ENCODE measurements around the gene MAGI2.

The MAGI2 gene

DNA sequence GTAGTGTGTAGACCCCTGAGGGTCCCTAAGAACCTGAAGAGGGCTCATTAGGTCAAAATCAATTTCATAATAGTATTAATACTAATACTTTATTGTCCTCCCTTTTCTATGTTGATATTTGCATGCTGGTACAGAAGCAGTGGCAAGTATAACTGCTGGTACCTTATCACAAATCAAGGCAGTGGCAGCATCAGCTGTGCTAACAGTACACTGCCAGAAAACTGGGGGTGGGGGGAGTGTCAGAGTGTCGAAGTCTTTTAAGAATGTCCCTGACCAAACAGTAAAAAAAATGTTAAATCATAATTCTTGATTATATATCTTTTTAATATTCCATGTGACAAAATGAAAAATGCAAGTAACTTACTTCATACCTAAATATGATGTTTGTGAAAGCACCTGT, 716.9 kb downstream of the MAGI2 start:
- Mint-ChIP-seq H3K27me3 (ENCODE audit: low read depth) (no peaks in the 10 kb centered on the region), H3K27ac (no peak overlapping the region), H3K9me3 (no peaks in the 10 kb centered on the region), H3K4me1 (ENCODE audit: low read depth) (no peaks in the 10 kb centered on the region), H3K4me3 (no peak overlapping the region), H3K36me3 (ENCODE audit: low read depth) (no peaks in the 10 kb centered on the region)
- DNase-seq (ENCODE audit: low spot score) = no peak

DNA sequence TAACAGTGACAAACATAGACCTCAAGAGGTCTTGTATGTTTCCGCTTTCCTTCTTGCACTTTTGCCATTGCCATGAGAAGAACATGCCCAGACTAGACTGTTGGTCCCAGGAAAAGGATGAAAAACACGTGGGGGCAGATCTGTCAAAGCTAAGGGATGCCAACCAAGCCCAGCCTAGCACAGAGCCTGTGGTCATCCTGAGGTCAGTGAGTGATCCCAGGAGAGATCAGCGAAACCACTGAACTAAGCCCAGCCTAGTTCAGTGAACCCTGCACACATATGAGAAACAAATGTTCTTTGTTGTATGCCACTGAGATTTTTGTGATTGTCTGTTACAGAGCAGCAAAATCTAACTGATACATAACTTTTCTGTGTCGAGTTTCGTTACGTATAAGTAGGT, 718.8 kb downstream of the MAGI2 start:
- Mint-ChIP-seq H3K27ac (no peak overlapping the region), H3K36me3 (ENCODE audit: low read depth) (no peaks in the 10 kb centered on the region), H3K9me3 (no peaks in the 10 kb centered on the region), H3K27me3 (ENCODE audit: low read depth) (no peaks in the 10 kb centered on the region), H3K4me3 (no peak overlapping the region), H3K4me1 (ENCODE audit: low read depth) (no peaks in the 10 kb centered on the region)
- DNase-seq (ENCODE audit: low spot score) = no peak

DNA sequence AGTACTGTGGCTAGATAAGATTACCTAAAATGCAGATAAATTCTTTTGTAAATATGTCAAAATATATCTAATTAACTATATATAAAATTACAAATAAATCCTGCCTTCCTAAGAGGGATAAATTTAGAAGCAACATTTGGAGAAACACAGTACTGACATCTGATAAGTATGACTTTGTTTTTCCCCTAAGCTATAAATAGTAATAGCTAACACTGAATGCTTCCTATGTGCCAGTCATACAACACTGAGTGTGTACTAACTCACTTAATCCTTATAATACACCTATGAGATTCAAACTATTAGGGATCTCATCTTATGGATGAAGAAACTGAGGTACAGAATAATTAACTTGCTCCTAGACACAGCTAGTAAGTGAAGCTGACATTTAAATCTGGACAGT, 733.4 kb downstream of the MAGI2 start:
- no peak for DNase-seq (ENCODE audit: low spot score)
- no peaks in the 10 kb centered on the region for H3K36me3 Mint-ChIP-seq (ENCODE audit: low read depth)
- no peaks in the 10 kb centered on the region for H3K27me3 Mint-ChIP-seq (ENCODE audit: low read depth)
- no peaks in the 10 kb centered on the region for H3K9me3 Mint-ChIP-seq
- H3K4me3 Mint-ChIP-seq = no peak overlapping the region
- no peak overlapping the region for H3K27ac Mint-ChIP-seq
- H3K4me1 Mint-ChIP-seq (ENCODE audit: low read depth) = no peaks in the 10 kb centered on the region

DNA sequence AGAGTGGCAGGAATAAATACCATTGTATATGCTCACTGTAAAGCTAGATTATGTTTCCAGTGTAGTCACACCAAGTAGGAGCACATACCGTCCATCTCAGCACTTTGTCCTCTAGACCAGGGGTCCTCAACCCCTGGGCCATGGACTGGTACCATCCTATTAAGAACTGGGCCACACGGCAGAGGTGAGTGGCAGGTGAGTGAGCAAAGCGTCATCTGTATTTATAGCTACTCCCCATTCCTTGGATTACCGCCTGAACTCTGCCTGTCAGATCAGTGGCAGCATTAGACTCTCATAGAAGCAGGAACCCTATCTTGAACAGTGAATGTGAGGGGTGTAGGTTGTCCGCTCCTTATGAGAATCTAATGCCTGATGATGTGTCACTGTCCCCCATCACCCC, 735.3 kb downstream of the MAGI2 start:
- Mint-ChIP-seq H3K36me3 (ENCODE audit: low read depth) (no peaks in the 10 kb centered on the region), H3K9me3 (no peaks in the 10 kb centered on the region), H3K27me3 (ENCODE audit: low read depth) (no peaks in the 10 kb centered on the region), H3K27ac (no peak overlapping the region), H3K4me1 (ENCODE audit: low read depth) (no peaks in the 10 kb centered on the region), H3K4me3 (no peak overlapping the region)
- DNase-seq (ENCODE audit: low spot score) = no peak

DNA sequence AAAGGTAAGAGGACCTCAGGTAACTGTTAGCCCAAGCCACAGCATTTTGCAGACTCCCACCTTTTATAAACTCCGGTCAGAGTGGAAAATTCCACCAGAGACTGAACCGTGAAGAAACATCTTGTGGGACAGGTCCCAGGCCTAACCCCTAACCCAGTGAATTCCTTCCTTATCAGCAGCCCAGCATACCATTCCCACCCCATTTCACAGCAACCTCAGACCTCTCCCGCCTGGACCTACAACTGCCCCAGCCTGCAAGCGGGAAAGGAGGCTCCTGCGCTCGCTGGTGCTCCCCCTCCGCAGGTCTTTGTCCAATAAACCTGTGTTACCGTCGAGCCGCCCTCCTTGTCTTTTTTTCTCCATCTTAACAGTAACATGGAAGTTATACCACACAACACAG, 736.6 kb downstream of the MAGI2 start:
- Mint-ChIP-seq H3K9me3 (no peaks in the 10 kb centered on the region), H3K4me3 (no peak overlapping the region), H3K27me3 (ENCODE audit: low read depth) (no peaks in the 10 kb centered on the region), H3K4me1 (ENCODE audit: low read depth) (no peaks in the 10 kb centered on the region), H3K36me3 (ENCODE audit: low read depth) (no peaks in the 10 kb centered on the region), H3K27ac (no peak overlapping the region)
- no peak for DNase-seq (ENCODE audit: low spot score)

DNA sequence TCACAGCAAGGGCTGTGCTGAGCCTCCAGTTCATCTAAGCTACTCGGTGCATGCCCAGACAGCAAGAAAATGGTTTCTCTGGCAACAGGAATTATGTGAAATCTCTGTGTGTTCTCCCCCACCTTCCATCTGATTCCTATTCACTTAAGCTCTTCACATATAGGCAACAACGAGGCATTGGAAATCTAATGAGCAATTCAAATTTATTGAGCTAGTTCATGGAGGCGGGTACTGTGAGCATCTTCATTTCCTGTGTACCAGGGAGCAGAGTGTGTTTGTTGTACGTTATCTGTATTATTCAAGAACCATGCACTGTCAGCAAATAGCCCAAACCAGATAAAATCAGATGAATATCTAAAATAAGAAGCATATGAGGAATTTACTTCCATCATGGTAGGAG, 739.1 kb downstream of the MAGI2 start:
- no peaks in the 10 kb centered on the region for H3K9me3 Mint-ChIP-seq
- no peaks in the 10 kb centered on the region for H3K4me1 Mint-ChIP-seq (ENCODE audit: low read depth)
- no peaks in the 10 kb centered on the region for H3K36me3 Mint-ChIP-seq (ENCODE audit: low read depth)
- H3K27me3 Mint-ChIP-seq (ENCODE audit: low read depth) = no peaks in the 10 kb centered on the region
- H3K4me3 Mint-ChIP-seq = no peak overlapping the region
- DNase-seq (ENCODE audit: low spot score) = no peak
- H3K27ac Mint-ChIP-seq = no peak overlapping the region

DNA sequence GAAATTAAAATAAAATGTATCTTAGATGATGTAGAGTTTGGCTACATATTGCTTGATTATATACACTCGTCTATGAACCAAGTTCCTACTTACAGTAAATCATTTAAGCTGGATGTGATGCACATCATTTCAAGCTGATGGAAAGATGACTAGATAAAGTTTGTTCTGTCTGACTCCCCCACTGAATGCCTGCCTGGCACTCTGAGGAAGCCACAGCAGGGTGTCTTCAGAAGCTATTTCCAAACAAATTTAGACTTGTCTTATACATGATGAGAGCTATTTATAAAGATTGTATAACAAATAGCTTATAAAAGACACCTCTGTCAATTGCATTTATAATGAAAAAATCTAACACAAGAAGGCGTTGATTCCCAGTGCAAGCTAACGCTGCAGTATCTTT, 741.4 kb downstream of the MAGI2 start:
- Mint-ChIP-seq H3K27ac (no peak overlapping the region), H3K4me1 (ENCODE audit: low read depth) (no peaks in the 10 kb centered on the region), H3K4me3 (no peak overlapping the region)

DNA sequence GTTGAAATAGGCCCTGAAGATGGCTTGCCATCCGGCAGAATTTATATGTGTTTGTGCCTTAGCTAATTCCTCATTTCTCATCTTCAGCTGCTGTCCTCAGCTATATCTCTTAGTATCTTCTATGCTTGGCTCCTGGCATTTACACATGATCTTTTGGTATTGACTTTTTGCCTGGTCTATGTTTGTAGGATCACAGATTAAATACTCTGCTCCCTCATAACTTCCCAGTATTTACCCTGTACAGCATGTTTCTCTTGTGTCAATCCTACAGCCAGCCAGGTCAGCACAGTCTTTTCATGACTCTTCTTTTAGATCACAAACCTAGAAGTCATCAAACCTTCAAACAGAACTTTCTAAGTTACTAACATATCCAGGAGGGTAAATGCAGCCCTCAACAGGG, 743.8 kb downstream of the MAGI2 start:
- no peaks in the 10 kb centered on the region for H3K27me3 Mint-ChIP-seq (ENCODE audit: low read depth)
- DNase-seq (ENCODE audit: low spot score) = no peak
- H3K36me3 Mint-ChIP-seq (ENCODE audit: low read depth) = no peaks in the 10 kb centered on the region
- no peaks in the 10 kb centered on the region for H3K4me1 Mint-ChIP-seq (ENCODE audit: low read depth)
- no peaks in the 10 kb centered on the region for H3K9me3 Mint-ChIP-seq
- H3K27ac Mint-ChIP-seq = no peak overlapping the region
- H3K4me3 Mint-ChIP-seq = no peak overlapping the region

More for the DNA sequence above, 741.4 kb downstream of the MAGI2 start:
- Mint-ChIP-seq H3K9me3 (no peaks in the 10 kb centered on the region), H3K27me3 (ENCODE audit: low read depth) (no peaks in the 10 kb centered on the region), H3K36me3 (ENCODE audit: low read depth) (no peaks in the 10 kb centered on the region)
- no peak for DNase-seq (ENCODE audit: low spot score)

DNA sequence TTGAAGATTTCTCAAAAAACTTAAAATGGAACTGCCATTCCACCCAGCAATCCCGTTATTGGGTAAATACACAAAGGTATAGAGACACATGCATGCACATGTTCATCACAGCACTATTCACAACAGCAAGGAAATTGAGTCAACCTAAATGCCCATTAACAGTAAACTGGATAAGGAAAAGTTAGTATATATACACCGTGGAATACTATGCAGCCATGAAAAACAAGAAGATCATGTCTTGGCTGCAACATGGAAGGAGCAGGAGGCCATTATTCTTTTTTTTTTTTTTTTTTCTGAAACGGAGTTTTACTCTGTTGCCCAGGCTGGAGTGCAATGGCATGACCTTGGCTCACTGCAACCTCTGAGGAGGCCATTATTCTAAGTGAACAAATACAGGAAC, 749.0 kb downstream of the MAGI2 start:
- Mint-ChIP-seq H3K27ac (no peak overlapping the region), H3K4me3 (no peak overlapping the region), H3K4me1 (ENCODE audit: low read depth) (no peaks in the 10 kb centered on the region), H3K27me3 (ENCODE audit: low read depth) (no peaks in the 10 kb centered on the region), H3K36me3 (ENCODE audit: low read depth) (no peaks in the 10 kb centered on the region), H3K9me3 (peaks cover 7% of the 10 kb centered on the region)
- DNase-seq (ENCODE audit: low spot score) = no peak

DNA sequence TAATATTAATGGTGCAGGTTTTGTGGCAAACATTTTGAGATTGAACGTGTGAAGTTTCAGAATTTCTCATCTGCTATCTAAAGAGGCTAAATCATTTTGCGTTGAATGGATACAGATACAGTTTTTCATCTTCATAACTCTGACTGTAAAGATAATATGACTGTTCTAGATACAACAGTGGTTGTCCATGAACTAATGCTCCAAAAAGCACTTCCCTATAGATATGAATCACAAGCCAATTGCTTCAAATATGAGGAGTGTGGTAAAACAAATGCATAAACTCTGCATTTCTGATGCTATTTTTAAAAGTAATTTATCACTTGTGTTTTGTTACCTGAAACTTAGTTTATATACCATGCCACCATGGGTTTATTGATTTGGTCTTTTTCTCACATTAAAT, 750.1 kb downstream of the MAGI2 start:
- H3K4me3 Mint-ChIP-seq = no peak overlapping the region
- H3K36me3 Mint-ChIP-seq (ENCODE audit: low read depth) = no peaks in the 10 kb centered on the region
- H3K27me3 Mint-ChIP-seq (ENCODE audit: low read depth) = no peaks in the 10 kb centered on the region
- no peak for DNase-seq (ENCODE audit: low spot score)
- no peak overlapping the region for H3K27ac Mint-ChIP-seq
- H3K4me1 Mint-ChIP-seq (ENCODE audit: low read depth) = no peaks in the 10 kb centered on the region
- peaks cover 7% of the 10 kb centered on the region for H3K9me3 Mint-ChIP-seq

DNA sequence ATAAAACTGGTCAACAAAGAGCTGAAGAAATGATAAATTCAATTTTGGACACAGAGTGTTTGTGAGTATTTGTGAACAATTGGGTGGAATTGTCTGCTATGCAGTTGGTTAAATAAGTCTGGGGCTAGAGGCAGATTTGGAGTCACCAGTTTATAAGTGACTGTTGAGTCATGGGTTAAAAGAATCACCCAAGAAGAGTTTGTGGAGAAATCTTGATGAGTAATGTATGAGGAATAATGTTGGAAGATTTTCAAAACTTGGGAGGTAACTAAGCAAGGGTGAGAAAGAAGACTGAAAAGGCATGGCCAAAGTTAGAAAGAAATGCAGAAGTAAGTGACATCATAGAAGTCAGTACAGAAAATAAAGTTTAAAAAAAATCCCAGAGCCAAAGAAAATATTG, 750.7 kb downstream of the MAGI2 start:
- Mint-ChIP-seq H3K4me1 (ENCODE audit: low read depth) (no peaks in the 10 kb centered on the region), H3K27ac (no peak overlapping the region), H3K9me3 (peaks cover 7% of the 10 kb centered on the region), H3K27me3 (ENCODE audit: low read depth) (no peaks in the 10 kb centered on the region), H3K4me3 (no peak overlapping the region), H3K36me3 (ENCODE audit: low read depth) (no peaks in the 10 kb centered on the region)
- DNase-seq (ENCODE audit: low spot score) = no peak

DNA sequence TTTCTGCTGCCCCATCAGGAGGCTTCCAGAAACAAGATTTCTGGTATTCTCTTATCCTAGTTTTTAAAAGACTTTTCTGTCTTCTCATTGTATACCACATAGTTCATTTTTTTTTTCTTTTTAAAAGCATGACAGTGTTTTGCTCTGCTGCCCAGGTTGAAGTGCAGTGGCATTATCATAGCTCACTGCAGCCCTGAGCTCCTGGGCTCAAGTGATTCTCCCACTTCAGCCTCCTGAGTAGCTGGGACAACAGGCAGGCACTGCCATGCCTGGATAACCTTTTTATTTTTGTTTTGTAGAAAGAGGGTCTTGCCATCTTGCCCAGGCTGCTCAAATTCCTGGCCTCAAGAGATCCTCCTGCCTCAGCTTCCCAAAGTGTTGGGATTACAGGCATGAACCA, 757.6 kb downstream of the MAGI2 start:
- Mint-ChIP-seq H3K4me1 (ENCODE audit: low read depth) (no peaks in the 10 kb centered on the region), H3K27me3 (ENCODE audit: low read depth) (no peaks in the 10 kb centered on the region)

DNA sequence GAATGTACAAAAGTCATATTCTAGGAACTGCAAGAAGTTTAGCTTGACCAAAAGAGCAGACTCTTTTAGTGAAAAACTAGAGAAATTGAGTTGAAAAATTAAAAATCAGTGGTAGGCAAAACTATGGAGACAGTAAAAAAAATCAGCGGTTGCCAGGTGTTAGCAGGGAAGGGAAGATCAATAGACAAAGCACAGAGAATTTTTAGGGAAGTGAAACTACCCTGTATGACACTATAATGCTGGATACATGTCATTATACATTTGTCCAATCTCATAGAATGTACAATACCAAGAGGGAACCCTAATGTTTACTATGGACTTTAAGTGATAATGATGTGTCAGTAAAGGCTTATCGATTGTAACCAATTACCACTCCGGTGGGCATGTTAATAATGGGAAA, 761.9 kb downstream of the MAGI2 start:
- H3K4me1 Mint-ChIP-seq (ENCODE audit: low read depth) = no peaks in the 10 kb centered on the region
- no peaks in the 10 kb centered on the region for H3K27me3 Mint-ChIP-seq (ENCODE audit: low read depth)
- no peaks in the 10 kb centered on the region for H3K36me3 Mint-ChIP-seq (ENCODE audit: low read depth)
- DNase-seq (ENCODE audit: low spot score) = no peak
- no peaks in the 10 kb centered on the region for H3K9me3 Mint-ChIP-seq
- H3K4me3 Mint-ChIP-seq = no peak overlapping the region
- H3K27ac Mint-ChIP-seq = no peak overlapping the region

More for the DNA sequence above, 757.6 kb downstream of the MAGI2 start:
- Mint-ChIP-seq H3K9me3 (no peaks in the 10 kb centered on the region), H3K4me3 (no peak overlapping the region), H3K36me3 (ENCODE audit: low read depth) (no peaks in the 10 kb centered on the region), H3K27ac (no peak overlapping the region)
- no peak for DNase-seq (ENCODE audit: low spot score)

DNA sequence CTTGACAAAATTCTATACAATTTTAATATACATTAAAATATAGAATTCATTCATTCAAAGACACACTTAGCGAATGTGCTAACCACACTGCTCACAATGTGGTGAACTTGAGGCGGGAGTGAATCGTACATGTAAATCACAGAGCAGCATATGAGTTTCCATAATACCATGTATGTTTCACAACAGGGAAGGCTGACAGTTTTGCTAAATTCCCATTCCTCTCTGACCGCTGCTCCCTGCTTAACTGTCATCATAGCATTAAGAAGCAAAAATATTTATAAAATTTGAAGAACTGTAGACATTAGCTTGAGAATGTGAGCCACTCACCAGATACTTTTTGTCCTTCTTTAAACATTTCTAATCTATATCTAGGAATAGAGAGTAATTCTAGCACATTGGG, 763.3 kb downstream of the MAGI2 start:
- no peak for DNase-seq (ENCODE audit: low spot score)
- no peaks in the 10 kb centered on the region for H3K4me1 Mint-ChIP-seq (ENCODE audit: low read depth)
- H3K27ac Mint-ChIP-seq = no peak overlapping the region
- no peak overlapping the region for H3K4me3 Mint-ChIP-seq
- no peaks in the 10 kb centered on the region for H3K36me3 Mint-ChIP-seq (ENCODE audit: low read depth)
- no peaks in the 10 kb centered on the region for H3K9me3 Mint-ChIP-seq
- H3K27me3 Mint-ChIP-seq (ENCODE audit: low read depth) = no peaks in the 10 kb centered on the region

DNA sequence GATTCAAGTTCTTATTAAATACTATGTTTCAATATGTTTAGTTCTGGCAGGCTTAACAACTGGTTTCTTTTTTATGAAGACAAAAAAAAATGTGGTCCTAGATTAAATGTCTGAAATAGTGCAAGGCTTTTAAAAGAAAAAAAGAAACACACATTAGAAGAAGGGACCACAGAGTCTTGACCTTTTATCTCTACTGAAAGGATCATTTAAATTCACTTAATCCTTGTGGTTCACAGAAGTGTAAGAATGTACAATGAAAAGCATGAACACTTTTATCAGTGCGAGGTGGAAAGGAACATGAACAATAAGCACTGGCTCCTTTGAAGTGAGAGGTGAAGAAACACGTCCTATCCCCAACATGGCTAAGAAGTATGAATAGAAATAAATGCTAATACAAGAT, 765.1 kb downstream of the MAGI2 start:
- no peaks in the 10 kb centered on the region for H3K36me3 Mint-ChIP-seq (ENCODE audit: low read depth)
- no peak overlapping the region for H3K4me3 Mint-ChIP-seq
- no peaks in the 10 kb centered on the region for H3K27me3 Mint-ChIP-seq (ENCODE audit: low read depth)
- no peak for DNase-seq (ENCODE audit: low spot score)
- H3K4me1 Mint-ChIP-seq (ENCODE audit: low read depth) = no peaks in the 10 kb centered on the region
- no peaks in the 10 kb centered on the region for H3K9me3 Mint-ChIP-seq
- H3K27ac Mint-ChIP-seq = no peak overlapping the region

DNA sequence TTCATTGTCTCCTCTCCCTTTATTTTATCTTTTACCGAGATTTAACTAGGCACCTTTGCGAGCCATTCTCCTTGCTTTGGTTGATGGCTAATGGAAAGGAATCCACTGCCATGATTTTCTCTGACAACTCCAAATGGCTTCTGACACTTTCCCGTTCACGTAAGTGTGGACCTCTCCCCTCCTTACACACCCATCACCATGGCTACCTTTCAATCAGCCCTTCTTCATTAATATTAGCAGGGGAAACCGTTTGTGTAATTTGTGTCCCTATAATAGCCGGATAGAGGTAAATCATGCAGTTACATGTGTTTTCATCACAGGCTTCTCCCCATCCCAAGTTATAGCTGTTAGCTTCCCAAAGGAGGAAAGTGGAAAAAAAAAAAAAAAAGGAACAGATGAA, 767.3 kb downstream of the MAGI2 start:
- no peaks in the 10 kb centered on the region for H3K36me3 Mint-ChIP-seq (ENCODE audit: low read depth)
- H3K4me3 Mint-ChIP-seq = no peak overlapping the region
- H3K27me3 Mint-ChIP-seq (ENCODE audit: low read depth) = no peaks in the 10 kb centered on the region
- no peaks in the 10 kb centered on the region for H3K4me1 Mint-ChIP-seq (ENCODE audit: low read depth)
- no peaks in the 10 kb centered on the region for H3K9me3 Mint-ChIP-seq
- H3K27ac Mint-ChIP-seq = no peak overlapping the region
- no peak for DNase-seq (ENCODE audit: low spot score)
